ENCODE data around the gene TEX101. TPM values are rescaled to one million over a fixed set of nuclear protein-coding genes. Genes with fewer than 3 reads are reported as not detected.
"Not testable (repeated sequence)": the region's sequence is repeated elsewhere in the genome, so short reads cannot be mapped to it uniquely, and the experiment has no call there.

Gene TEX101
- total RNA-seq, 1 experiment from 2014 or later = not detected

GRCh38 chr19:43420954-43421353, 6.3 kb downstream of the TEX101 start:
- no peak for DNase-seq (ENCODE audit: low read depth)

- DNase-seq (ENCODE audit: low read depth) = no peak
Observed at GRCh38 chr19:43422000-43422688, 7.5 kb downstream of the TEX101 start.

- DNase-seq (ENCODE audit: low read depth) = no peak
Observed at GRCh38 chr19:43422689-43423066, 8.0 kb downstream of the TEX101 start.

GRCh38 chr19:43423779-43424178, 9.1 kb downstream of the TEX101 start:
- DNase-seq (ENCODE audit: low read depth) = no peak

GRCh38 chr19:43425567-43426392, 11.1 kb downstream of the TEX101 start:
- DNase-seq (ENCODE audit: low read depth) = peak; percentile 55

- no peak for DNase-seq (ENCODE audit: low read depth)
Observed at GRCh38 chr19:43429395-43429794, 14.7 kb downstream of the TEX101 start.

GRCh38 chr19:43430142-43430710, 15.5 kb downstream of the TEX101 start:
- peak; percentile 61 for DNase-seq (ENCODE audit: low read depth)

GRCh38 chr19:43430976-43431375, 16.3 kb downstream of the TEX101 start:
- no peak for DNase-seq (ENCODE audit: low read depth)

- DNase-seq (ENCODE audit: low read depth) = no peak
Observed at GRCh38 chr19:43433358-43433673, 18.6 kb downstream of the TEX101 start.

- DNase-seq (ENCODE audit: low read depth) = no peak
Observed at GRCh38 chr19:43433689-43434088, 19.0 kb downstream of the TEX101 start.

GRCh38 chr19:43435775-43436174, 21.1 kb downstream of the TEX101 start:
- DNase-seq (ENCODE audit: low read depth) = no peak

- not testable (repeated sequence) for DNase-seq (ENCODE audit: low read depth)
Observed at GRCh38 chr19:43437284-43437683, 22.6 kb downstream of the TEX101 start.

GRCh38 chr19:43437712-43438111, 23.0 kb downstream of the TEX101 start:
- DNase-seq (ENCODE audit: low read depth) = no peak

GRCh38 chr19:43438291-43439031, 23.8 kb downstream of the TEX101 start:
- DNase-seq (ENCODE audit: low read depth) = peak; percentile 100

- peak; percentile 96 for DNase-seq (ENCODE audit: low read depth)
Observed at GRCh38 chr19:43439032-43439708, 24.5 kb downstream of the TEX101 start.

GRCh38 chr19:43439709-43440063, 25.0 kb downstream of the TEX101 start:
- no peak for DNase-seq (ENCODE audit: low read depth)

GRCh38 chr19:43441716-43442115, 27.0 kb downstream of the TEX101 start:
- DNase-seq (ENCODE audit: low read depth) = no peak

GRCh38 chr19:43444091-43444490, 29.4 kb downstream of the TEX101 start:
- DNase-seq (ENCODE audit: low read depth) = not testable (repeated sequence)

- peak; percentile 87 for DNase-seq (ENCODE audit: low read depth)
Observed at GRCh38 chr19:43444531-43445287, 30.0 kb downstream of the TEX101 start.

- no peak for DNase-seq (ENCODE audit: low read depth)
Observed at GRCh38 chr19:43445426-43445825, 30.7 kb downstream of the TEX101 start.

All from RPMI7951 (cell line).